NCI-H146 treated with DMSO at 0.1 percent for 48 hours (cell line): Measurements from ENCODE around the gene PPARA.

ENCODE experiments used
- DNase-seq: peaks from one replicate; lab custom pipeline; 2025; ENCODE audit not compliant: unreplicated experiment; lab: John Stamatoyannopoulos, UW

Gene PPARA

DNA sequence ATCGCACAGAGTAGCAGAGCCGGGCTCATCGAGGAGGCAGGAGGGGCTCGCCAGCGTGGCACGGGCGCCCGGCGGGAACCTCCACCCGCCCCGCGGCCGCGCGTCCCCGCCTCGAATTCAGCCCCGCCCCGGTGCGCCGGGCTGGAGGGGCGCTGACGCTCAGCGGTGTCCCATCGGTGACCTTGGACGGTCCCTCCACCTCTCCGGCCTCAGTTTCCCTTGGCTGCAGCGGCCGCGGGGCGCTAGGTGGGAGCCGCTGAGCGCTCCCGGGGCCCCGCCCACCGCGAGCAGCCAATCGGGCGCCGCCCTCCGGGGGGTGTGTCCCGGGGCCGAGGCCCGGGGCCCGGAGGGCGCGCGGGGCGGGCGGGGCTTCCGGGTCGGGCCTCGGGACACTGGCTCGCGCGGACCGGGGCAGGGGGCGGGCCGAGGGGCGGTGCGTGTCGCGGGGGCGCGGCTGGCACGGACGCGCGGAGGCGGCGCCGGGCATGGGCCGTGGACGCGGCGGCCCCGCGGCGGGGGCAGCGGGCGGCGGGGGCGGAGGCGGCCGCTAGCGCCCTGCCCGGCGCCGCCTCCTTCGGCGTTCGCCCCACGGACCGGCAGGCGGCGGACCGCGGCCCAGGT is at the start of gene PPARA:
Gene PPARA (plus strand): TSS at position 493 of the 621 bp plus-strand sequence. CDS start 47,858 bp downstream, outside the sequence.
- peak; percentile 30 for DNase-seq

DNA sequence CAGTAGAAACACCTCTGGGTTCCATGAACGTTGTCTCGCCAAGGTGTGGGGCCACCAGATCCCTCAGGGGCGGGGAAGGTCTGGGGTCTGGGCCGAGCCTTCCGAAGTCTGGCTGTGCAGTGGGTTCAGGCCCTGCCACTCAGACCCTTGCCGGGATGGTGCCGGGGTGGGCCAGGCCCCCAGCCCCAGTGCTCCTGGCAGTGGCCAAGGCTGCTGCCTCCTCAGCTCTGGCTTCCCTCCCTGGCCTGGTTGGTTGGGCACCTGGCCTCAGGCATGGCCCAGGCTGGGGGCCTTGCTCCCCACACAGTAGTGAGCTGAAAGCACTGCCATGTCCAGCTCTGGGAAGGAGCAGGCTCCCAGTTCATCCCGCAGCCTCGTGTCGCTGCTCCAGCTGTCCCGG is 48.2 kb upstream of the PPARA start:
- DNase-seq = no peak

DNA sequence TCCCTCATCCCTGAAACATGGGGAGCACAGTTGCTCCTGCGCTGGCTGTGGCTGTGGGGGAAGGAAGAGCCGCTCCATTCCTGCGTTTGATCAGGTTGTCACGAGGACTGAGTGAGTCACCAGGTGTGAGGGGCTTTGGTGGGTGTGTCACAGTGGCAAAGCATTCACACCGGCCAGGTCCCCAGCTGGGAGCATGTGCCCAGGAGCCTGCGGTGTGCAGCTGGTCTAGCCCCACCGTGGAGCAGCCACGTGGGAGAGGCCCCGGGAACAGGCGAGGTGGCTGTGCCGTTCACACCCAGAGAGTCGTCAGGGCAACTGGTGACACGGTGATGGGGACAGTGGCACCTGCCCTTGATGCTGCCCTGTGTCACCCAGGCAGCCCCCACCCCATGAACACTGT is 47.6 kb upstream of the PPARA start:
- no peak for DNase-seq

DNA sequence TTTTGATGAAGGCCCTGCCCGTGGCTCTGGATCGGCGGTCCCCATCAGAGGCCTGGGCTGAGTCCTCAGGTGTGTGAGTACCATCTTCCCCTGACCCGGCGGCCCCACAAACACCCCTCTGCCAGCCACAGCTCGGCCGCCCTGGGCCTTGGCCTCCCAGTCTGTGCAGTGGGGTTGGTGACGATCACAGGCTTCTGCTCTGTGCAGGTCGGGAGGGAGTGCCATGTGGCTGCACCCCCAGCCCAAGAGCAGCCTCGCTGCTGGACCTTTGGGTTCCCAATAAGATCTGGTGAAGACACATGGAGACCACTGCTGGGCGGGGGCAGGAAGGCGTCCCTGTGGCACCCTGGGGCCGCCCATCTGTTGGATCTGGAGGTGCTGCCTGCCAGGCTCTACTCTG is 47.1 kb upstream of the PPARA start:
- DNase-seq = no peak

DNA sequence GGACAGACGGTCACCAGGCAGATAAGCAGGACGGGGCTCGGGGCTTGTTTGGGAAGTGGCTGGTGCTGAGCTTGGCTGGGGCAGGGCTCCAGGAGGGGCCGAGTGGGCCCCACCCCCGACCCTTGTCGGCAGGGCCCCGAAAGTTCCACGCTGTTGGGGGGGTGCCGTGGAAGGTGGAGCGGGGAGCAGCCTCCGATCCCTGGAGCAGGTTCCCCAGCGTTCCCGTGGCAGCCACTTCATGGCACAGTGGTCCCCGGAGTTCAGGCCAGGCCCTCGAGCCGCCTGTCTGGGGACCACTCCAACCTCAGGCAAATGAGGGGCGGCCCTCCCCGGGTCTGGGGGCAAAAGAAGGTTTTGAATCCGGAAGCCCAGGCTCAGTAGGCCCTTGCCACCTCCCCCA is 46.7 kb upstream of the PPARA start:
- DNase-seq = no peak

DNA sequence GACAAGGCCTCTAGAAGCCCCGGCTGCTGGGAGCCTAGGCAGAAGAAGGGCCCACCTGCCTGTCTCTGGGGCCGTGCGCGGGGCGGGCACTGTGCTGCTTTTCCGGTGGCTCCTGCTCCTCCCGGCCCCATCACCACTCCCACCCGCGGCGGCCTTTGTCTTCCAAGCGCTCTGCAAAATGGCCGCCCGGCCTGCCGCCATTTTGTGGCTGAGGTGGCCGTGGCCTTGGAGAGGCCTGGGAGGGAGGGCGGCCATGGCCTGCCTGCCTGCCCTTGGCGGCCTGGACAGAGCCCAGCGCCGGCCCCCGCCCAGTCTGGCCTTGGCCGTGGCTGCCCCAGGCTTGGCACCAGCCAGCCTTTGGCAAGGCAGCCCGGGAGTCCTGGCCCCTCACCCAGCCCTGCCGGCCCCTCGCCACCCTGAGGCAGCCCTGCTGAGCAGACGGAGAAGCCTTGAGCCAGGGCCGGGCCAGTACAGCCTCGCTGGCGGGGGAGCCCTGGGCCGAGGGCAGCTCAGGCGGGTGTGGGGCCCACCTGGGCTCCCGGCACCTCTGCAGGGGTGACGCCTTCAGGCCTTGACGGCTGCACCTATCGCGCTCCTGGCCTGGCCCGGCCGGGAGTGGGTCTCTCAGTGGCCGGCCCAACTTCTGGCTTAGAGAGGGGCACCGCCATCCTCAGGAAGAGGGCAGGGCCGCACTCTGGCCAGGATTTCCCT is 46.0 kb upstream of the PPARA start:
- DNase-seq = no peak

DNA sequence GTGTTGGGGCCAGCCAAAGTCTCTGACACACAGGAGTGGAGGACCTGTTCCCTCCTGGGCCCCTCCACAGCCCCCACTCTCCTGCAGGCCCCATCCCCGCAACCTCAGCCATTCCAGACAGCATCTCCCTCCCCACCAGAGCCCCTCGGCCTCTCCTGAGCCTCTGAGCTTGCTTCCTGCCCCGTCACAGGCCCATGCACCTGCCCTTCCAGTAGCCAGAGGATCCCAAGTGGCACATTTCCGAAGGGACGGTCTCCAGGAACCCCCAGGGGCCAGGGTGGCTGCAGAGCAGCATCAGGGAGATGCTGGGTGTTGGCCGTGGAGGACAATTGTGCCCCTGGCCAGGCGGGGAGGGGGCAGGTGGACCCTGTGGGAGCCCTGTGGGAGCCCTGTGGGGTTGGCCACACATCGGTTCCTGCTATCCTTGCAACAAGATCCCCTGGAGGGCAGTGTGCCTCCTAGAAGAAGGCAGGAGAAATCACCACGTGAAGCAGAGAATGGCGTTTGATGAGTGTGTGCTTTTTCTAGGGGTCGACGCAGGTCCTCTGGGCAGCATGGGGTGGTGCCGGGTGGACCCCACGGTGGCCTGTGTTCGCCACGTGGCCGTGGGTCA is 45.3 kb upstream of the PPARA start:
- DNase-seq = no peak

DNA sequence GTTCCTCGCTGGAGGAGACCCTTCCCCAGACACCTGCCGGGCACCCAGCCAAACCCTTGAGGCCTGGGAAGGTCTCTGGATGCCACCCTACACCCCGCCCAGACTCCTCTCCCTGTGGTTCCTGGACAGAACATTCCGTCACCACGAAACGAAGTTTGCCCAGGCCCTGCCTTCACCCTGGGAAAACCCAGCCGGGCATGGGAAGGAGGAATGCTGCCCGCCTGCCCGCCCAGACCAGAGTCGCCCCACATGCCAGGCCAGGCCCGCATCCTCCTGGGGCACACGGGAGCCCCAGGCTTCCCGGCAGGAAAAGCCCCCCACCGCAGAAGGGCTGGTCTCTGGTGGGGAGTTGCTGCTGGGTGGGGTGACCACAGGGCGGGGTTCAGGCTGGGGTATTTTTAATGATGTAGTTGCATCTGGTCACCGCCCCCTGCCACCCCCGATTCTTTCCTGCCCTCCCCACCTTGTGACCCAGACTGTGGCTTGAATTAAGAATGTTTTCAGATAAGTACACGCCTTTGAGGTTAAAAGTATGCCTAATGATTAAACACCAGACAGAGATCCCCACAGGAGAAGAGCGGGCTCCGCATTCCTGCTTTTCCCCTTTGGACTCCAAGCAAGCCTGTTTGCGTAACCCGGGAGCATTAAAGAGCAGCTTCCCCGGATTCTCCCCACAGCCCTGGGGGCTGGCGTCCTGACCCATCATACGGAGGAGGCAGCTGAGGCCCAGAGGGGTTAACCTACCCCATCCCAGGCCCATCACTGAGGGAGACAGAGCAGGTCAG is 44.6 kb upstream of the PPARA start:
- no peak for DNase-seq

DNA sequence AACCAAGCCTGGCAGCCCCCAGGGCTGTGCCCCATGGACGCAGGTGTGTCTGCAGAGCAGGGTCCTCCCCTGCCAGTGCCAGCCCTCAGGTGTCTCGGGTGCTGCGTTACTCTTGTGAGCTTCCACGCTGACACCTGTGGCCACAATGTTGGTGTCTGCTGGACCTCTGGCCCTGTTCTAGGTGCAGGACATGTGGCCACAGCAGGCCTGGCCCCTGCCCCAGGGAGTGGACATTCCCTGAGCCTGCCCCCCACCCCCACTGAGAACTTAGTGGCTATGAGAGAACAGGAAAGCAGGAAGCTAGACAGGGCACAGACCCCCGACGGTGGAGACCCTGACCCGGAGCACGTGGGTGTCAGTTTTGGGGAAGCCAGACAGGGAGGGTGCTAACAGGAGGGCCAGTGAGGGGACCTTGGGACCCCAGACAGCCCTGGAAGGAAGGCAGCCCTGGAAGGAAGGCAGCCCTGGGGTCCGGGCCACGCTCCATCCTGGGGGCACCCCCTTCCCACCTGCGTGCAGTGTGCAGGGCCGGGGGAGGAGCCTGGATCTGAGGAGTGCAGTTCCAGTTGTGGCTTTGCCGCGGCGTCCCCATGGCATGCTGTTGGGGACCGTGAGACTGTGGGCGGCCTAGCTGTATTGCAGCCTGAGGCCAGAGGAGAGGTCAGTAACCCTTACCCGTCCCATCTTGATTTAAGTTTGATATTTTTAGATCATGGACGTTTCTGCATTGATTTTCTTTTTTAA is 43.9 kb upstream of the PPARA start:
- DNase-seq = no peak

DNA sequence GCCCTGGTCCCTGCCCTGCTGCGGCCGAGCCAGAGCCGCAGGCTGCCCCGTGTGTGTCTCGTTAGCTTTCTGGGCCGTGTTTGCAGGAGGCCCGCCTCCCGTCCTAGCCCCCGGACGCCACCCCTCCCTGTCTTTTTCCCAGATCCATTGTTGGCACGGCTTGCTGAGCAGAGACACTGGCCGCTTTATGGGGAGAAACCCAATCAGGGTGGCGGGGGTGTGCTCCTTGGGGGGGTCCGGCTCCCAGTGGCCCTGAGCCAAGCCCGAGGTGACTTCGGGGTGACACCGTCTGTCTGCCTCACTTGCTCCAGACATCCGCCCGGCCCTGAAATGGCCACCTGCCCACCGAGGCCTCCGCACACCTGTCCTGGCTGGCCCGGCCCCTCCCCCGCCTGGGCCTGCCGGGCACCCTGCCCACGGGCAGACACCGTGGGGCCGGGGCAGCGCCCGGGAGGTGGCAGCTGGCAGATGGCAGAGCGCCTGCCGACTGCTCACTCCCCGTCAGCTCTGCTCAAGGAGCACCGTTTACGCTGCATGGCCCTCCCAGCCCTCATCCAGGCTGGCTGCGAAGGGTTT is 43.1 kb upstream of the PPARA start:
- DNase-seq = no peak

DNA sequence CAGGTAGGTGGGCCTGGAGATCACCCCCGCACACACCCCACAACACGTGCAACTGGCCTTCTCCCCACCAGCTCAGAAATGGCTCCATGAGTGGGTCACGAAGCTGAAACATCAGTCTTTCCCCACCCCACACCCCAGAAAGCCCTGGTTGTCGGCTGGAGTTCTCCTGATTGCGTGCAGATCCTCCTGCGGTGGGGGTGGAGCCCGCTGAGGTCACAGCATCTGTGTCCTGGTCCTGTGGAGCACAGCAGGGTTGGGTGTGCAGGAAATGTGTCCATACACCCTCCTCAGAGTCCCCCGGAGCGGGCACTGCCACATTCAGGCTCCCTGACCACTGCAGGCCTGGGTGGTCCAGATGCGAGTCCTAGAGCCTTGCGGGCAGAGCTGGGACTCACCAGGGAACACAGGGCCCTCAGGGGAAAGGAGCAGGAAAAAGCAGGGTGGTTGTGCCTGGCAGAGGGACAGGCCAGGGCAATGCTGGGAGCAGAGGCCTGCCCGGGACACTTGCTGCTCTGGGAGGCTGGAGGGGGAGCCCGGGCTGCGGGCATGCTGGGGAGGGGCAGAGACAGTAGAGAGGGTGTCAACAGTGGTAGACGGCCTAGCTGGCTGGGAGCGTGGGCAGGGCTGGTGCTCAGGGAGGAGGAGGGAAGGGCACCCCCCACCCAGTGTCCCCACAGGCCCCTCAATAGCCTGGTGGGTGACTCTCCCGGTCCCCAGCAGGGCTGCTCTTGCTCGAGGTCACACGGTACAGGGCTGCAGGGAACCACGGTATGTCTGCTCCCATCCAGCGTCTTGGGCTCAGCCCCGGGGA is 42.4 kb upstream of the PPARA start:
- no peak for DNase-seq

DNA sequence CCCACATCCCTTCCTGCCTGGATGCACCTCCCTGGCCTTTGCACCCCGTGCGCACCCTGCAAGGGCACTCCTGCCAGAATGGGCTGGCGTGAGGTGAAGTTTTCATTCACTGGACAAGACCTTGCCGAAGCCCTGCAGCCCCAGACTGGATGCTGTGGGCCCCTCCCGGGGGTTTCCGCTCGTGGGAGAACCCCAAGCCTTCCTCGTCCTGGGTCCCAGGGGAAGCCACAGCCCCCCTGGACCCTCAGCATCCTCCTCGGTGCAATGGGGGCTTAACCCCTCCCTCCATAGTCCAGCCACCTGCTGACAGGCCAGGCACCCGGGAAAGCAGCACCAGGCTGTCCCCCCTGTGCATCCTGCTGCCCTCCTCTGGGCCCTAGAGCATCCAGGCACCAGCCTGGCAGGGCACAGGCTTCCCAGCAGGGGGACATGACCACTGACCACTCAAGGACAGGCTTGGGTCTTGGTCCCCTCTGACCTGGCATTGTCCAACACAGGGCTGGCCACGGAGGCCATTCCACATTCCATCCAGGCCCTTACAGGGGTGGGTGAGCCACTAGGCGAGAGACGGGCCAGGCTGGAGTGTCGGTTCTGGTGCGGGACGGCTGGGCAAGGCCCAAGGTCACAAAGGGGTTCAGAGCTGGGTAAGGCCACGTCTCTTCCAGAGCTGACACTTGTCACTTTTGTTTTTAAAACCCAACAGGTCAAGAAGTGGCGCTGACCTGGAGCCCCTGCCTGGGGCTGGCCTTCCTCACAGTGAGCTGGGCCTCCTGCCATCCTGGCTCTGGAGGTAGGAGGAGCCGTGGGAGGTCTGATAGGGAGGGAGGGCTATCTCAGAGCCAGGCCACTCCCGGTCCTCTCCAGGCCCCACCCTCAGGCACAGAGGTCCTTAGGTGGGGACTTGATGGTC is 41.5 kb upstream of the PPARA start:
- DNase-seq = no peak

DNA sequence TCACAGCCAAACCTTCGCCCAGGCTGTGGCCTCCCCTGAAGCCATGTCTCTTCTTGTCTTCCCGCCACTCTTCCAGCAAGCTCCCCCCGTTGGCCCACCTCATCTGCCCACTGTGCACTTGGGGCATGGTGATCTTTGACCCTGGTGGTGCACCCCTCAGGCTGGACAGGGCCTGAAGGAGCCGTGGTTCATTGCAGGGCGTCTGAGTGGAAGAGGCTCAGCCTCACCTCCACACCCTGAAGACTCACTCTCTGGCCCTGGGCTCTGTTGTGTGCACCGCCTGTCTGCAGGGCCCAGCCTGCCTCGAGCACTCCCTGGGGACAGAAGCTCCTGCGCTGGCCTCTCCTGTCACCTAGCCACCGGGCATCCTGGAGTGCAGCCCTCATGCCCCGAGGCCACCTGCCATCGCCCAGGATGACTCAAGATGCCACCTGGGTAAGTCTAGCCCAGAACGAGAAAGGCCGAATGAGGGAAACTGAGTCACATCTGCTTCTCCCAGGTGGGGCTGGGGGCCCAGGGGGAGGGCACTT is 40.8 kb upstream of the PPARA start:
- no peak for DNase-seq

DNA sequence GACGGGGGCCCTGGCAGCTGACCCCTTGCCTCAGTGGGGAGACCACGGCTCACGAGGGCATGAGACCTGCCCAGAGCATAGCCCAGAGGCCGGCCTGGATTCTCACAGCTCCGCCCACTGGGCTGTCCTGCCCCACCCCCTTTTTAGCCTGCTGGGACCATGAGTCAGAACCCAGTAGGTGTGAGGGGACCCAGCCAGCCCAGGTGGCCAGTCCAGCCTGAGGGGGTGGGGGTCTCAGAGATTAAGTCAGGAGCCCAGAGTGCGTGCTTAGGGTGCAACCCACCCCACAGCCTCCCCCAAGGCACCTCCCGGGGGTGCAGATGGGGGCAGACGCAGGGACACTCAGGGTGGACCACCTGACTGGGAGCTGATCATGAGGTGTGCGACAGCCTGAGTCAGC is 40.1 kb upstream of the PPARA start:
- DNase-seq = no peak

DNA sequence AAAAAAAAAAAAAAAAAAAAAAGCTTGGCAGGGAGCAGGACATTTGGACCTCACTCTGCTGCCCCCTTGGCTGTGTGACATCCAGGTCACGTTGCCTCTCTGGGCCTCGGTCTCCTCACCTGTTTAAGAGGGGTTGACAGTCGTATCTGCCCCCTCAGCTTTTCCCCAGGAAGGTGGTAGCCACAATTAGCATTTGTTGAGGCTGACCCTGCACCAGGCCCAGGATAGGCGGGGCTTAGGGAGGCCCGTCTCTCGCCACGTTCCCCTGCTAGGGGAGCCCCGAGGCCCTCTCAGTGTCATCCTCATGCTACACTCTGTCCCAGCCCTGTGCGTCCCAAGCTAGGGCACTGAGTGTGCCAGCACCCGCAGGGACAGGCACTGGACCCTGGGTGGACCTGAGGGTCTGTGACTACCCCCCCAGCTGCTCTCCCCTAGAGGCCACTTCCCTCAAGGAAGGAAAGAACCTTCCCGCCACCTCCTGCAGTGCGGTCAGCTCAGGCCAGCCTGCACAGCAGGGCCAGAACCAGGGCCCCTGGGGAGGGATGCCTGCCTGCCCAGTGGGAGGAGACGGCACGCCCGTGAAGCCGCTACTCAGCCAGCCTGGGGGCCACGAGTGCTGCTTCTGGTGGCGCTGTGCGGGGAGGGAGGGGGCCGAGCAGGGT is 38.5 kb upstream of the PPARA start:
- DNase-seq = no peak

DNA sequence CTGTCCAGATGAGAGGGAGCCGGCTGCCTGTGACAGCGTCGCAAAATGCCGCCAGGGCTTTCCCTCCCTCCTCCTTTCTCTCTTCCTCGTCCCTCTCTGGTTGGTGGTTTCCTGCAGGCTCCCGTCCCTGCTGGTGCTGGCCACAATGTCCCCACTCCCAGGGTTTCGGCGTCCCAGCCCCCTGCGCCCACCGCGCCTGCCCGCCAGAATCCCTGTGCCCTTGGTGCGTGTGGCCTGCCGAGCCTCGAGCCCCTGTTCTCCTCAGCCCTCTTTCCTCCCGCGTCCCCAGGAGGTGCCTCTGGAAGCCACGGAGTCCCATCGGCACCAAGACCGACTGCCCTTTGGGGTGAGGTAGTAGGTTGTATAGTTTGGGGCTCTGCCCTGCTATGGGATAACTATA is 37.9 kb upstream of the PPARA start:
- no peak for DNase-seq

DNA sequence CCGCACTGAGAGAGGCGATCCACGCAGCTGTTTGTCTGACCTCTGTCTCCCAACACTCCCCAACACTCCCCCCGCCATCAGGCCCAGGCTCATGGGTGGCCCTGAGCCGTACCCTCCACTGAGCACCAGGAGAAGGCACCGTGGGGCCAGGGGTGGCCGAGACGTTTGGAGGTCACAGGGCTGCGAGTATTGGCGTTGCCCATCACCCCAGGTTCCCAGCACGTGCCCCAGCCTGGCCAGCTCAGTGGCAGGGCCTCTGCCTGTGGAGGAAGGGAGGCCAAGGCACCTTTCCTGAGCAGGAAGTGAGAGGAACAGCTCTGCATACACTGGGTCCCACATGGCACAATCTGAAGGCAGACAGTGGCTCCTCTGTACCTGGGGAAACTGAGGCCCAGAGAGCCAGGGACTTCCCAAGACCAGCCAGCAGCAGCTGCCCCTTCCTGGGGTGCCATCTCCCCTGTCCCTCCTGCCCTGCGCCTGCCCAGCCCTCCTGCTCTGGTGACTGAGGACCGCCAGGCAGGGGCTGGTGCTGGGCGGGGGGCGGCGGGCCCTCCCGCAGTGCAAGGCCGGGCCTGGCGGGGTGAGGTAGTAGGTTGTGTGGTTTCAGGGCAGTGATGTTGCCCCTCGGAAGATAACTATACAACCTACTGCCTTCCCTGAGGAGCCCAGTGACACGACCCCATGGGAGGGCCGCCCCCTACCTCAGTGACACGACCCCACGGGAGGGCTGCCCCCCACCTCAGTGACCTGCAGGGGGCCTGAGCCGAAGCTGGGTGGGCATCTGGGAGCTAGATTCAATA is 37.0 kb upstream of the PPARA start:
- no peak for DNase-seq
